Putamen (tissue), 1 donor: ENCODE results near the gene DAPK3.
A peak's percentile ranks its signal among the peaks of the same experiment; 100 is the strongest.
"Not testable (repeated sequence)": the region's sequence is repeated elsewhere in the genome, so short reads cannot be mapped to it uniquely, and the experiment has no call there.

Experiments used
- DNase-seq: peaks from one replicate; pipeline ENCODE4 v3.0.0-alpha.2; 2016; ENCODE audit warnings: low spot score

DAPK3 gene

GRCh38 chr19:3970808-3971598, at the start of gene DAPK3:
Gene DAPK3 (minus strand): TSS chr19:3971099. CDS start chr19:3969735, 1,364 bp downstream.
- peak; percentile 97 for DNase-seq

GRCh38 chr19:4019578-4019977, 48.7 kb upstream of the DAPK3 start:
- DNase-seq, result no peak

GRCh38 chr19:4018775-4019504, 48.0 kb upstream of the DAPK3 start:
- no peak for DNase-seq

- DNase-seq, result no peak
Measured at GRCh38 chr19:4018140-4018613, 47.3 kb upstream of the DAPK3 start.

GRCh38 chr19:4016903-4017638, 46.2 kb upstream of the DAPK3 start:
- DNase-seq, result no peak

- DNase-seq, result peak; percentile 91
Measured at GRCh38 chr19:4016486-4016885, 45.6 kb upstream of the DAPK3 start.

- no peak for DNase-seq
Measured at GRCh38 chr19:4015705-4016402, 45.0 kb upstream of the DAPK3 start.

GRCh38 chr19:4014541-4015491, 43.9 kb upstream of the DAPK3 start:
- DNase-seq, result no peak

- DNase-seq, result no peak
Measured at GRCh38 chr19:4013886-4014540, 43.1 kb upstream of the DAPK3 start.

- DNase-seq, result no peak
Measured at GRCh38 chr19:4012975-4013634, 42.2 kb upstream of the DAPK3 start.

- DNase-seq, result no peak
Measured at GRCh38 chr19:4012092-4012974, 41.4 kb upstream of the DAPK3 start.

GRCh38 chr19:4011430-4011829, 40.5 kb upstream of the DAPK3 start:
- not testable (repeated sequence) for DNase-seq

- DNase-seq, result no peak
Measured at GRCh38 chr19:4010808-4011110, 39.9 kb upstream of the DAPK3 start.

GRCh38 chr19:4009990-4010807, 39.3 kb upstream of the DAPK3 start:
- no peak for DNase-seq

GRCh38 chr19:4007836-4008539, 37.1 kb upstream of the DAPK3 start:
- DNase-seq, result no peak

- DNase-seq, result peak; percentile 96
Measured at GRCh38 chr19:4007021-4007835, 36.3 kb upstream of the DAPK3 start, which contains the start of gene PIAS4. Gene PIAS4 (plus strand): TSS chr19:4007736. CDS start chr19:4007761, 25 bp downstream.
